ENCODE results near the gene ELAVL4. TPM values are rescaled to one million over a fixed set of nuclear protein-coding genes. Genes with fewer than 3 reads are reported as not detected.

The ELAVL4 gene
- total and polyA plus RNA-seq, 2 of the 8 experiments (the other 6 are each of a cell fraction or from before 2014, with no cell fraction given), result 0.21 to 0.89 TPM

DNA sequence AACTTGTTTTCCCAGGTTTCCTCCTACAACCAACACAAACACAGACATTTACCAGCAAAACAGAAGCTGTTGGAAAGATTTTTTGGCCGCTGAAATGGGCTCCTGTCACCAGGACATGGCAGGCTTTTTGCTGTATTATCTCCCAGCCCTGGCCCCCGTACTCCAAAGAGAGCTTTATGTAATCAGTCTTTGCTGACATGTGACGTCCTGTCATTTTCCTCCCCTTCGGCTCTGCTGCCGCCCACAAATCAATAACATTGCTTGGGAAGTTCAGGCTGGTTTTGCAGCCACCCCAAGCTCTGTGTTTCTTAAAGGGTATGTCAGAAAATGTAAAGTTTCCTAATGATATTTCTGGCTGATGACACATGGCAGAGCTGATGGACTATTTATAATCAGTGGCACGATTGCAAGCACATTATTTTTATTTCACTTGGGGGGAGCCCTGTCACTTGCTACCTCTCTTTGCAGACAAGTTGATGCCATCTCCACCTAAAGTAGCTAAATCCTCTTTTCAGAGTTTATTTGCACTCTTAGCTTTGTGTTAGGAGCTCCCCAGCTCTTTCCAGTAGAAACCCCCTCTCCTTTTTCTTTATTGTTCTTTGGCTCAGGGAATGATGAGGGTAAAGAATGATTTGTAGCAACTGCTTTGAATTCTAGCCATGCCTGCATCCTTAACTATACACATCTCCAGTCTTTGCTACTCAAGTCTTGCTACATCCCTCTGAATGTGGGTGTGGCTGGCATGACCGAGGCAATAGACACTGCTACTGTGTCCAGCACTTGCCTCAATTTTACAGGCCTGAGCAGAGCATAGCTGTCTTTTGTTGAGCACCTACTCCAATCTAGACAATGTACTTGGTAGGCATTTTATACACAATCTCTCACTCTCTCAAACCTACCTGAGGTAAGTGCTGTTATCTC lies 67.3 kb downstream of the ELAVL4 start:
- Histone ChIP-seq H2AFZ (ENCODE audit: low read length) (0 out of 2 replicates have a peak overlapping the region, but pooled peaks have one; percentile 35), H2BK120ac (replicated peaks; ENCODE audit: low read depth, low read length) (no peak overlapping the region), H2AK5ac (ENCODE audit: low read depth, low read length) (no peak overlapping the region), H3K23me2 (ENCODE audit: low read depth, low read length) (no peaks in the 10 kb centered on the region; the same call in 1 of the 2 replicates), H3K4me1 (replicated peaks in 1 of 4; ENCODE audit: control insufficient read depth in 3 of 4, insufficient read depth in 4 of 4, low read length in 3 of 4) (no peaks in the 10 kb centered on the region), H2BK5ac (ENCODE audit: low read depth, low read length) (no peak overlapping the region), H3K18ac (ENCODE audit: extremely low read depth, low read length) (no peak overlapping the region), H4K91ac (replicated peaks; ENCODE audit: insufficient read length, low read length) (no peak overlapping the region), H4K20me1 (replicated peaks in 1 of 2; ENCODE audit: control insufficient read depth in 1 of 2, insufficient read depth in 2 of 2, low read length in 2 of 2) (no peaks in the 10 kb centered on the region), H3K9me3 (ENCODE audit: insufficient read depth in 2 of 2, low read depth in 1 of 2, low read length in 1 of 2) (no peaks in the 10 kb centered on the region), H3K9ac (replicated peaks in 1 of 4; ENCODE audit: extremely low read depth in 1 of 4, low read depth in 3 of 4, low read length in 3 of 4) (no peak overlapping the region), H2BK20ac (ENCODE audit: low read length) (no peak overlapping the region), H4K5ac (ENCODE audit: insufficient read length, low read depth, low read length) (no peak overlapping the region), H3K4ac (replicated peaks; ENCODE audit: insufficient read length, low read depth, low read length) (no peak overlapping the region), H3K27me3 (replicated peaks in 1 of 4; ENCODE audit: control insufficient read depth in 3 of 4, extremely low read depth in 1 of 4, insufficient read depth in 3 of 4, low read length in 3 of 4) (no peaks in the 10 kb centered on the region), H3K23ac (ENCODE audit: insufficient read length) (no peak overlapping the region), H4K8ac (ENCODE audit: extremely low read depth, insufficient read depth, low read length) (no peak overlapping the region), H3K4me2 (ENCODE audit: insufficient read depth in 1 of 2, low read depth in 2 of 2, low read length in 2 of 2) (no peak overlapping the region), H3K14ac (ENCODE audit: insufficient read length) (no peak overlapping the region), H3K36me3 (ENCODE audit: control insufficient read depth in 2 of 4, insufficient read depth in 4 of 4, low read length in 3 of 4) (no peaks in the 10 kb centered on the region), H3K56ac (replicated peaks; ENCODE audit: insufficient read length, low read depth, low read length) (no peak overlapping the region), H3K79me2 (ENCODE audit: control insufficient read depth in 1 of 2, insufficient read depth in 2 of 2, low read length in 2 of 2) (no peaks in the 10 kb centered on the region), H3K4me3 (ENCODE audit: extremely low read depth in 1 of 4, insufficient read depth in 2 of 4, low read depth in 3 of 4, low read length in 4 of 4) (no peak overlapping the region), H3K79me1 (ENCODE audit: low read depth, low read length) (no peaks in the 10 kb centered on the region), H2BK12ac (ENCODE audit: low read depth, low read length) (no peak overlapping the region), H3K27ac (ENCODE audit: low read depth, low read length) (no peak overlapping the region), H2BK15ac (ENCODE audit: low read length) (no peak overlapping the region)
- FAIRE-seq, result no peak
- no peak for TF ChIP-seq PHF8 (conservative IDR thresholded peaks at IDR 0.05; ENCODE audit: low read depth, low read length)
- TF ChIP-seq POLR2A (IDR thresholded peaks at IDR 0.05; ENCODE audit: control extremely low read depth in 1 of 2, low read depth in 2 of 2, low read length in 2 of 2), result no peak
- TF ChIP-seq SAP30 (IDR thresholded peaks at IDR 0.05; ENCODE audit: insufficient read depth, insufficient replicate concordance, low read length), result no peak
- TF ChIP-seq TEAD4 (IDR thresholded peaks at IDR 0.05; ENCODE audit: low read depth, low read length), result no peak
- TF ChIP-seq, protein P1, sequence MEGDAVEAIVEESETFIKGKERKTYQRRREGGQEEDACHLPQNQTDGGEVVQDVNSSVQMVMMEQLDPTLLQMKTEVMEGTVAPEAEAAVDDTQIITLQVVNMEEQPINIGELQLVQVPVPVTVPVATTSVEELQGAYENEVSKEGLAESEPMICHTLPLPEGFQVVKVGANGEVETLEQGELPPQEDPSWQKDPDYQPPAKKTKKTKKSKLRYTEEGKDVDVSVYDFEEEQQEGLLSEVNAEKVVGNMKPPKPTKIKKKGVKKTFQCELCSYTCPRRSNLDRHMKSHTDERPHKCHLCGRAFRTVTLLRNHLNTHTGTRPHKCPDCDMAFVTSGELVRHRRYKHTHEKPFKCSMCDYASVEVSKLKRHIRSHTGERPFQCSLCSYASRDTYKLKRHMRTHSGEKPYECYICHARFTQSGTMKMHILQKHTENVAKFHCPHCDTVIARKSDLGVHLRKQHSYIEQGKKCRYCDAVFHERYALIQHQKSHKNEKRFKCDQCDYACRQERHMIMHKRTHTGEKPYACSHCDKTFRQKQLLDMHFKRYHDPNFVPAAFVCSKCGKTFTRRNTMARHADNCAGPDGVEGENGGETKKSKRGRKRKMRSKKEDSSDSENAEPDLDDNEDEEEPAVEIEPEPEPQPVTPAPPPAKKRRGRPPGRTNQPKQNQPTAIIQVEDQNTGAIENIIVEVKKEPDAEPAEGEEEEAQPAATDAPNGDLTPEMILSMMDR (IDR thresholded peaks at IDR 0.05; ENCODE audit: control extremely low read depth in 1 of 3, insufficient read depth in 1 of 3, low read depth in 1 of 3, low read length in 3 of 3), result no peak
- TF ChIP-seq KDM5A (IDR thresholded peaks at IDR 0.05; ENCODE audit: low read length), result no peak
- no peak for TF ChIP-seq RFX5 (IDR thresholded peaks at IDR 0.05; ENCODE audit: borderline replicate concordance, low read depth, low read length)
- TF ChIP-seq SRF (IDR thresholded peaks at IDR 0.05; ENCODE audit: low read depth, low read length), result no peak
- 91% methylated on average over 7 of the region's 7 CpGs; no CpG with 5 or more reads in 1 of the 2 experiments for WGBS, 2 experiments (ENCODE audit: extremely low coverage in 1 of 2, insufficient coverage in 1 of 2, insufficient read length in 1 of 2, insufficient replicate concordance in 2 of 2, low coverage in 1 of 2, low lambda C conversion rate in 2 of 2, missing lambda C conversion rate in 1 of 2)
- ChIA-PET POLR2A (ENCODE audit: partially characterized antibody) (no interaction called here), CTCF (ENCODE audit: partially characterized antibody) (interaction anchor here (0.9 to 1.2 kb wide), 3 partner anchors 25 to 172 kb away, joined by 3 to 4 read pairs (median 3); no protein-coding TSS in a partner anchor)
- DNase-seq (ENCODE audit: low read depth in 1 of 2, low spot score in 2 of 2), result no peak
